ENCODE measurements around the gene MTA3.

The MTA3 gene

GRCh38 chr2:42711896-42712295 lies 143.5 kb downstream of the MTA3 start:
- TF ChIP-seq CTCF (IDR thresholded peaks at IDR 0.05; ENCODE audit: low read depth, low read length) = no peak
- DNase-seq (ENCODE audit: extremely low read depth, low read depth) = no peak

GRCh38 chr2:42712934-42713333 lies 144.5 kb downstream of the MTA3 start:
- DNase-seq (ENCODE audit: extremely low read depth, low read depth) = no peak
- TF ChIP-seq CTCF (IDR thresholded peaks at IDR 0.05; ENCODE audit: low read depth, low read length) = no peak

GRCh38 chr2:42713920-42714319 lies 145.5 kb downstream of the MTA3 start:
- no peak for TF ChIP-seq CTCF (IDR thresholded peaks at IDR 0.05; ENCODE audit: low read depth, low read length)

GRCh38 chr2:42714686-42715085 lies 146.3 kb downstream of the MTA3 start:
- no peak for DNase-seq (ENCODE audit: extremely low read depth, low read depth)
- no peak for TF ChIP-seq CTCF (IDR thresholded peaks at IDR 0.05; ENCODE audit: low read depth, low read length)

More at GRCh38 chr2:42713920-42714319, 145.5 kb downstream of the MTA3 start:
- no peak for DNase-seq (ENCODE audit: extremely low read depth, low read depth)

GRCh38 chr2:42721898-42722297 lies 153.5 kb downstream of the MTA3 start:
- DNase-seq (ENCODE audit: extremely low read depth, low read depth) = no peak
- no peak for TF ChIP-seq CTCF (IDR thresholded peaks at IDR 0.05; ENCODE audit: low read depth, low read length)

- TF ChIP-seq CTCF (IDR thresholded peaks at IDR 0.05; ENCODE audit: low read depth, low read length) = no peak
- DNase-seq (ENCODE audit: extremely low read depth, low read depth) = peak; percentile 80
These were observed 154.1 kb downstream of the MTA3 start for GRCh38 chr2:42722320-42723190.

- TF ChIP-seq CTCF (IDR thresholded peaks at IDR 0.05; ENCODE audit: low read depth, low read length) = no peak
- no peak for DNase-seq (ENCODE audit: extremely low read depth, low read depth)
These were observed 155.0 kb downstream of the MTA3 start for GRCh38 chr2:42723465-42723864.
